WERI-Rb-1 (cell line): ENCODE measurements around the gene FHOD1.

ENCODE experiments used
- DNase-seq: peaks from one replicate; pipeline ENCODE4 v3.0.0-alpha.2; 2020
- H3K27ac ChIP-seq: fragments of 250-450 bp; sonication (Bioruptor Pico); 2 replicates; pipeline ENCODE4 v1.5.1; 2020; ENCODE audit warnings: mild to moderate bottlenecking, moderate library complexity
- H3K27me3 ChIP-seq: fragments of 250-450 bp; sonication (Bioruptor Pico); 2 replicates; pipeline ENCODE4 v1.5.1; 2021; ENCODE audit warnings: mild to moderate bottlenecking, low read depth, moderate library complexity; ENCODE audit not compliant: insufficient read depth, severe bottlenecking
- H3K36me3 ChIP-seq: fragments of 250-450 bp; sonication (Bioruptor Pico); 2 replicates; pipeline ENCODE4 v1.5.1; 2020; ENCODE audit warnings: mild to moderate bottlenecking, moderate library complexity
- H3K4me3 ChIP-seq: 2 replicates; pipeline ENCODE4 v1.5.1; 2011; ENCODE audit warnings: low read depth, mild to moderate bottlenecking, control low read depth, low read length
- H3K9me3 ChIP-seq: fragments of 250-450 bp; sonication (Bioruptor Pico); 2 replicates; pipeline ENCODE4 v1.5.1; 2021; ENCODE audit warnings: mild to moderate bottlenecking, moderate library complexity; ENCODE audit not compliant: severe bottlenecking
- TF ChIP-seq, protein P1 (sequence below): IDR thresholded peaks from 2 replicates; pipeline ENCODE4 v1.5.1; 2011; ENCODE audit warnings: low read depth, mild to moderate bottlenecking, control low read depth, inconsistent platforms, low read length

Gene FHOD1

DNA sequence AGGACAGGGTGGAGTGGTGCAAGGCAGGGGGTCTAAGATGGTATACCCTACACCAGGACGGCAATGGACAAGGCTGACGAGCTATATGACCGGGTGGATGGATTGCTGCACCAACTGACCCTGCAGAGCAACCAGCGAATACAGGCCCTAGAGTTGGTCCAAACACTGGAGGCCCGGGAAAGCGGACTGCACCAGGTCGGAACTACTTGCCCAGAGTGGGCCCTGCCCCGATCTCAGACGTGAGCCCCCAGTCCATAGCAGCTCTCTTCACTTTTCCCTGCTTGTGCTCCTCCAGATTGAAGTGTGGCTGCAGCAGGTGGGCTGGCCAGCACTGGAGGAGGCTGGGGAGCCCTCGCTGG, 35.1 kb upstream of the FHOD1 start:
- TF ChIP-seq, protein P1, sequence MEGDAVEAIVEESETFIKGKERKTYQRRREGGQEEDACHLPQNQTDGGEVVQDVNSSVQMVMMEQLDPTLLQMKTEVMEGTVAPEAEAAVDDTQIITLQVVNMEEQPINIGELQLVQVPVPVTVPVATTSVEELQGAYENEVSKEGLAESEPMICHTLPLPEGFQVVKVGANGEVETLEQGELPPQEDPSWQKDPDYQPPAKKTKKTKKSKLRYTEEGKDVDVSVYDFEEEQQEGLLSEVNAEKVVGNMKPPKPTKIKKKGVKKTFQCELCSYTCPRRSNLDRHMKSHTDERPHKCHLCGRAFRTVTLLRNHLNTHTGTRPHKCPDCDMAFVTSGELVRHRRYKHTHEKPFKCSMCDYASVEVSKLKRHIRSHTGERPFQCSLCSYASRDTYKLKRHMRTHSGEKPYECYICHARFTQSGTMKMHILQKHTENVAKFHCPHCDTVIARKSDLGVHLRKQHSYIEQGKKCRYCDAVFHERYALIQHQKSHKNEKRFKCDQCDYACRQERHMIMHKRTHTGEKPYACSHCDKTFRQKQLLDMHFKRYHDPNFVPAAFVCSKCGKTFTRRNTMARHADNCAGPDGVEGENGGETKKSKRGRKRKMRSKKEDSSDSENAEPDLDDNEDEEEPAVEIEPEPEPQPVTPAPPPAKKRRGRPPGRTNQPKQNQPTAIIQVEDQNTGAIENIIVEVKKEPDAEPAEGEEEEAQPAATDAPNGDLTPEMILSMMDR, result no peak
- Histone ChIP-seq H3K36me3 (peaks cover 53% of the 10 kb centered on the region), H3K4me3 (no peak overlapping the region), H3K27ac (no peak overlapping the region), H3K27me3 (no peaks in the 10 kb centered on the region), H3K9me3 (no peaks in the 10 kb centered on the region)
- DNase-seq, result no peak

DNA sequence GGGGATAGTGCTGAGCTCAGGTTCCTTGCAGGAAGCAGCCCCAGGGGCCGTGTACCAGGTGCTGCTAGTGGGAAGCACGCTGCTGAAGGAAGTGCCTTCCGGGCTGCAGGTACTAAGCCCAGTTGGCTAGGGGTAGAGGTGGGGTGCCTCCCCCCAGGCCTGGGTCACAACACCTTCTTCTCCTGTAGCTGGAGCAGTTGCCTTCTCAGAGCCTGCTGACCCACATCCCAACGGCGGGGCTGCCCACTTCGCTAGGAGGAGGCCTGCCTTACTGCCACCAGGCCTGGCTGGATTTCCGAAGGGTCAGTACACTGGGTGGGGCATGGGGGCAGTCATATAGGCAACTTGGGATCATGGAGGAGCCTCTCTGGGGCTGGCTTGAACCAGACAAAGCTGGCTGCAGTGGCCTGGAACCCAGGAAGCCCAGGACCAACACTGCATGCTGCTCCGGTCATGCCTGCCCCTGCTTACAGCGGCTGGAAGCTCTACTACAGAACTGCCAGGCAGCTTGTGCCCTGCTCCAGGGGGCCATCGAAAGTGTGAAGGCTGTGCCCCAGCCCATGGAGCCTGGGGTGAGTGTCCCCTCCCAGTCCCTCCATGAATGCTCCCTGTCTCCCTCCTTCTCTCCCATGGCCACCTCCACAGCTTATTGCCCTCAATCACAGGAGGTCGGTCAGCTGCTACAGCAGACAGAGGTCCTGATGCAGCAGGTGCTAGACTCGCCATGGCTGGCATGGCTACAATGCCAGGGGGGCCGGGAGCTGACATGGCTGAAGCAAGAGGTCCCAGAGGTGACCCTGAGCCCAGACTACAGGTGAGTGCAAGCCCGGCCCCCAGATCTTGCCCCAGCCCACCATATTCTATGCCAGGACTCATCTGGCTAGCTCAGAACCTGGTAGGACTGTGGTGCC, 34.5 kb upstream of the FHOD1 start:
- no peaks in the 10 kb centered on the region for H3K27me3 ChIP-seq
- no peak for DNase-seq
- H3K9me3 ChIP-seq, result no peaks in the 10 kb centered on the region
- no peak overlapping the region for H3K4me3 ChIP-seq
- H3K27ac ChIP-seq, result no peak overlapping the region
- TF ChIP-seq, protein P1, result no peak
- peaks cover 53% of the 10 kb centered on the region for H3K36me3 ChIP-seq

DNA sequence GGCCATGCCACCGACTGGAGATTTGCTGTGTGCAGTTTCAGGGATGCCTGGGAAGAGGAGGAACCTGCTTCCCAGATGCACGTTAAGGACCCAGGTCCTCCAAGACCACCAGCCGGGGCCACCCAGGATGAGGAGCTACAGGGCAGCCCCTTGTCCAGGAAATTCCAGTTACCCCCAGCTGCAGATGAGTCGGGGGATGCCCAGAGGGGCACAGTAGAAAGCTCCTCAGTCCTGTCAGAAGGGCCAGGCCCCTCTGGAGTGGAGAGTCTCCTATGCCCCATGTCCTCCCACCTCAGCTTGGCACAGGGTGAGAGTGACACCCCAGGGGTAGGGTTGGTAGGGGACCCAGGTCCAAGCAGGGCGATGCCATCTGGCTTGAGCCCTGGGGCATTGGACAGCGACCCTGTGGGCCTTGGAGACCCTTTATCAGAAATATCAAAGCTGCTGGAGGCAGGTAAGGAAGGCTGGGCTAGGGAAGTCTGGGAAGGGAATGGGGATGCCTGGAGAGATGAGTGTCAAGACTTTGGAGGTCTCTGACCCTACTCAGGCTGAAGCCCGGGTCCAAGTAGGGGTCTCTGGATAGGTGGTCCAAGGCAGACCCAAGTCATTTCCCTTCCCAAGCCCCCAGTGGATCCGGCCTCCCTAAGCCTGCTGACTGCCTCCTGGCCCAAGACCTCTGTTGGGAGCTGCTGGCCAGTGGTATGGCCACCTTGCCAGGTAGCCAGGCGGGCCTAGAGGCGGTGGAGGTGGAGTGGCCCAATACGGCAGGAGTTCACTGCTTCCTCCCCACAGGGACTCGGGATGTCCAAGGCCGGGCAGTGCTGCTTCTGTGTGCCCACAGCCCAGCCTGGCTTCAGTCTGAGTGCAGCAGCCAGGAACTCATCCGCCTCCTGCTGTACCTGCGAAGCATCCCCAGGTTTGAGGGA, 33.1 kb upstream of the FHOD1 start:
- Histone ChIP-seq H3K27me3 (no peaks in the 10 kb centered on the region), H3K27ac (no peak overlapping the region; the same call in 1 of the 2 replicates), H3K9me3 (no peaks in the 10 kb centered on the region), H3K36me3 (peaks cover 58% of the 10 kb centered on the region), H3K4me3 (peak overlapping the region; percentile 62)
- TF ChIP-seq, protein P1, result no peak
- DNase-seq, result no peak

DNA sequence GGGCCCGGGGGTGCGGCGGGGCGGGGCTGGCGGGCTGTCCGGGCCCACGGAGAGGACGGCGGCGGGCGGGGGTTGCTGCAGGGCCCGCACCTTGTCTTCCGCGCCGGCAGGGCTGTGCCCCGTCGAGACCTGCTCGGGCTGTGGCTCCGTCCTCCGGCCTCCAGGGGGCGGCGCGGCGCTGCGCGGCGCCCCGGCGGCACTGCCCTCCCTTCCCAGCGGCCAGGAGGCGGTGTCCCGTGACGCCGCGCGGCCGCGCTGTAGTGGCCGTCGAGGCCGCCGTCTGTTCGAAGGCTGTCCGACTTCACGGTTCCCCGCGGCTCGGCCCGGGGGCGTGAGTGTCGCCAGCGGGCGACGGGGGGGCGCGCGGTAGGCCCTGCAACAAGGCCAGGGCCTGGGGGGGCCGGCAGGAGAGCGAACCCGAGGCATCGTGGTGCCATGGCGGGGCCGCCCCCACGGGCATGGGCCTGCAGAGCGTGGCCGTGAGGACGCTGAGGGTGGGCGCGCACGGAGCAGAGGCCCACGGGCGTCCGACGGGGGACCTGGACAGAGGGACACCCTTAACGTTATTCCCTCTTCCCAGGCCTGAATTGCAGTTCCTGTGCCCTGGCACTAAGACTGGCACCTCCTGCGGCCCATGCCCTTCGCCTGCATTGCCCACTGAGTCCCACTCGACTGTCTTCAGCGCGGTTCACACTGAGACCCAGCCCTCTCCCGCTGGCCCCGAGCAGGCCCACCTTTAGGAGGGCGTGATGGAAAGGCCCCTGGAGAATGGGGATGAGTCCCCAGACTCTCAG, 32.2 kb upstream of the FHOD1 start, which contains the start of gene PLEKHG4:
Gene PLEKHG4 (plus strand): TSS at position 237 of the 794 bp plus-strand sequence. CDS start 513 bp downstream, at position 750.
- Histone ChIP-seq H3K9me3 (no peaks in the 10 kb centered on the region), H3K27me3 (no peaks in the 10 kb centered on the region), H3K4me3 (peak within 1 kb of the TSS; percentile 63), H3K27ac (peak within 1 kb of the TSS; percentile 84), H3K36me3 (peaks cover 50% of the 10 kb centered on the region)
- DNase-seq, result peak; percentile 83
- TF ChIP-seq, protein P1, result peak; percentile 88

DNA sequence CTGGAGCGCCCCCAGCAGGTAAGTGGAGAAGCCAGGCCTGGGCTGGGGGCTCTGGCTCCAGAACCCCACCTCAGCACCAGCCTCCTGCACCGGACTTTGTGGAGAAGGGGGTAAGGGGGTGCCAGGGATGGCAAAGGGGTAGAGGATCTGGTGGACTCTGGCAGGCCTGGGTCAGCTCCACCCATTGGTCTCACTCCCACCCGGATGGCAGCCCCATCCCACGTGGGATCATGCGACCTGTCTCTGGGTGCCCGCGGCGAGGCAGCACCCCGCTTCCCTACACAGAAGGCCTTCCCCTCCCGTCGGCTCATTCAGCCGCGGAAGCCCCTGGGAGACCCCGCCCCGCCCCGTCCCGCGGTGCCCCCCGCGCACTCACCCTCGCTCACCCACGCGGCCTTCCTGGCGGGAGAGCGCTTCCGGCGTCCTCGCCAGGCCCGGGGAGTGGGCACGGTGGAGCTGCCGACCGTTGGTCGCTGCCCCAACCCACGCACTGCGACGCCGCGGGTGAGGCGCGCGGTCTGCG, 31.6 kb upstream of the FHOD1 start:
- Histone ChIP-seq H3K36me3 (peaks cover 46% of the 10 kb centered on the region), H3K27me3 (no peaks in the 10 kb centered on the region), H3K4me3 (peak overlapping the region; percentile 63), H3K9me3 (no peaks in the 10 kb centered on the region), H3K27ac (peak overlapping the region; percentile 69)
- TF ChIP-seq, protein P1, result peak; percentile 64
- peak; percentile 48 for DNase-seq
